ENCODE results near the gene GXYLT2.

DNA sequence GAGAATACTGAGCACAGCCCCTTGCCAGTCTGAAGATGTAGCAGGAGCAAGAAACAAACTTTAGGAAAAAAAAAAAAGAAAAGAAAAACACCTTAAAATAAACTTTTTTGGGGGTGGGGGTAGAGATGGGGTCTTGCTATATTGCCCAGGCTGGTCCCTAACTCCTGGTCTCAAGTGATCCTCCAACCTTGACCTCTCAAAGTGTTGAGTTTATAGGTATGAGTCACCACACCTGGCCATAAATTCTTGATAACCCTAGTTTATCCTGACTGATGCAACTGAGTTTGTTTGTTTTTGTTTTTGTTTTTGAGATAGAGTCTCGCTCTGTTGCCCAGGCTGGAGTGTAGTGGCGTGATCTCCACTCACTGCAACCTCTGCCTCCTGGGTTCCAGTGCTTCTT lies 28.4 kb downstream of the GXYLT2 start:
- TF ChIP-seq CTCF (IDR thresholded peaks at IDR 0.05) = no peak
- no peak for TF ChIP-seq EZH2 (IDR thresholded peaks at IDR 0.05; ENCODE audit: borderline replicate concordance, insufficient read depth, low read depth, low read length, poor library complexity, severe bottlenecking)

All from B cell (primary cell).